WTC11 (cell line): ENCODE measurements around the gene BSN. TPM values are rescaled to one million over a fixed set of nuclear protein-coding genes. Genes with fewer than 3 reads are reported as not detected.

Experiments used
- ATAC-seq: fragments of 200-7000 bp; cut with Tn5 transposase; 2 replicates; pipeline ENCODE4 v1.10.0; 2021; ENCODE audit warnings: mild to moderate bottlenecking, moderate library complexity
- CTCF ChIA-PET: fragments of 300-600 bp; sonication (Branson Sonifier 250); formaldehyde crosslinking; loops from one replicate; lab custom pipeline; 2021; ENCODE audit warnings: antibody characterized with exemption; lab: Charles Lee
- POLR2A ChIA-PET: fragments of 350-600 bp; sonication (Branson Sonifier 250); formaldehyde crosslinking; loops from one replicate; lab custom pipeline; 2021; ENCODE audit warnings: antibody characterized with exemption; lab: Charles Lee
- DNase-seq: peaks from one replicate; pipeline ENCODE4 v3.0.0; 2021; ENCODE audit warnings: low spot score
- H3K27ac Mint-ChIP-seq: 2 replicates; pipeline ENCODE4 v1.8.0; 2021; ENCODE audit warnings: mixed read lengths
- H3K27me3 Mint-ChIP-seq: 2 replicates; pipeline ENCODE4 v1.8.0; 2021; ENCODE audit warnings: low read depth, mild to moderate bottlenecking, moderate library complexity, mixed read lengths
- H3K36me3 Mint-ChIP-seq: 2 replicates; pipeline ENCODE4 v1.8.0; 2021; ENCODE audit warnings: mixed read lengths
- H3K4me1 Mint-ChIP-seq: 2 replicates; pipeline ENCODE4 v1.8.0; 2022; ENCODE audit warnings: mixed read lengths
- H3K4me3 Mint-ChIP-seq: 2 replicates; pipeline ENCODE4 v1.8.0; 2021; ENCODE audit warnings: mild to moderate bottlenecking, moderate library complexity, mixed read lengths
- H3K9me3 Mint-ChIP-seq: 2 replicates; pipeline ENCODE4 v1.8.0; 2021; ENCODE audit warnings: mixed read lengths
- GRHL2 ChIP-seq: fragments of 250-450 bp; sonication (Bioruptor Pico); IDR thresholded peaks from 2 replicates; pipeline ENCODE4 v1.8.0; 2022; ENCODE audit warnings: mild to moderate bottlenecking, moderate library complexity; ENCODE audit not compliant: insufficient replicate concordance, severe bottlenecking
- GTF2I ChIP-seq: fragments of 250-450 bp; sonication (Bioruptor Pico); conservative IDR thresholded peaks from 2 replicates; pipeline ENCODE4 v1.4.0; 2021; ENCODE audit warnings: mild to moderate bottlenecking
- IRF2 ChIP-seq: sonication (generic); formaldehyde crosslinking; IDR thresholded peaks from 2 replicates; pipeline ENCODE4 v1.8.0; 2022; ENCODE audit warnings: low read depth, missing genetic modification reagents, borderline replicate concordance
- JUN ChIP-seq: sonication (generic); formaldehyde crosslinking; IDR thresholded peaks from 2 replicates; pipeline ENCODE4 v1.8.0; 2023; ENCODE audit warnings: mild to moderate bottlenecking, missing genetic modification reagents
- KAT7 ChIP-seq: sonication (generic); formaldehyde crosslinking; IDR thresholded peaks from 2 replicates; pipeline ENCODE4 v1.8.1; 2023; ENCODE audit warnings: missing genetic modification reagents, mild to moderate bottlenecking, borderline replicate concordance
- RELA ChIP-seq: sonication (generic); formaldehyde crosslinking; IDR thresholded peaks from 2 replicates; pipeline ENCODE4 v1.8.1; 2022; ENCODE audit warnings: missing genetic modification reagents, mild to moderate bottlenecking, borderline replicate concordance
- SOX15 ChIP-seq: fragments of 250-450 bp; sonication (Bioruptor Pico); IDR thresholded peaks from 2 replicates; pipeline ENCODE4 v1.9.0; 2021; ENCODE audit warnings: mild to moderate bottlenecking
- TEAD1 ChIP-seq: sonication (generic); formaldehyde crosslinking; IDR thresholded peaks from 2 replicates; pipeline ENCODE4 v1.8.0; 2022; ENCODE audit warnings: mild to moderate bottlenecking, missing genetic modification reagents
- TEAD4 ChIP-seq: sonication (generic); formaldehyde crosslinking; IDR thresholded peaks from 2 replicates; pipeline ENCODE4 v1.8.0; 2022; ENCODE audit warnings: mild to moderate bottlenecking, missing genetic modification reagents
- ZNF121 ChIP-seq: sonication (generic); formaldehyde crosslinking; IDR thresholded peaks from 2 replicates; pipeline ENCODE4 v1.8.0; 2023; ENCODE audit warnings: missing genetic modification reagents
- ZNF138 ChIP-seq: sonication (generic); formaldehyde crosslinking; conservative IDR thresholded peaks from 2 replicates; pipeline ENCODE4 v1.8.1; 2022; ENCODE audit warnings: mild to moderate bottlenecking, moderate library complexity, missing genetic modification reagents
- ZNF219 ChIP-seq: sonication (generic); formaldehyde crosslinking; IDR thresholded peaks from 2 replicates; pipeline ENCODE4 v1.8.0; 2023; ENCODE audit warnings: missing genetic modification reagents, mild to moderate bottlenecking, borderline replicate concordance
- ZNF396 ChIP-seq: fragments of 250-450 bp; sonication (Bioruptor Pico); IDR thresholded peaks from 2 replicates; pipeline ENCODE4 v1.8.0; 2021; ENCODE audit warnings: mild to moderate bottlenecking, moderate library complexity, borderline replicate concordance
- total RNA-seq: library from RNA; stranded (reverse); gene quantifications from 3 replicates; pipeline ENCODE4 v1.2.3, GENCODE V29; 2021
- TF ChIP-seq, protein P1 (sequence below): fragments of 200-600 bp; IDR thresholded peaks from 2 replicates; pipeline ENCODE4 v1.8.0; 2022; ENCODE audit warnings: antibody characterized with exemption
- TF ChIP-seq, protein P2 (sequence below): sonication (generic); formaldehyde crosslinking; IDR thresholded peaks from 2 replicates; pipeline ENCODE4 v1.8.1; 2022; ENCODE audit warnings: mild to moderate bottlenecking, missing genetic modification reagents, moderate library complexity, borderline replicate concordance
- TF ChIP-seq, protein P3 (sequence below): sonication (generic); formaldehyde crosslinking; IDR thresholded peaks from 2 replicates; pipeline ENCODE4 v1.8.0; 2023; ENCODE audit warnings: mild to moderate bottlenecking, missing genetic modification reagents
- TF ChIP-seq, protein P4 (sequence below): sonication (generic); formaldehyde crosslinking; IDR thresholded peaks from 2 replicates; pipeline ENCODE4 v1.8.0; 2023; ENCODE audit warnings: missing genetic modification reagents, mild to moderate bottlenecking, borderline replicate concordance
- TF ChIP-seq, protein P5 (sequence below): fragments of 250-450 bp; sonication (Bioruptor Pico); IDR thresholded peaks from 2 replicates; pipeline ENCODE4 v1.8.0; 2021; ENCODE audit warnings: mild to moderate bottlenecking
- TF ChIP-seq, protein P6 (sequence below): sonication (generic); formaldehyde crosslinking; IDR thresholded peaks from 2 replicates; pipeline ENCODE4 v1.8.1; 2022; ENCODE audit warnings: low read depth, missing genetic modification reagents, borderline replicate concordance
- TF ChIP-seq, protein P7 (sequence below): sonication (generic); formaldehyde crosslinking; IDR thresholded peaks from 2 replicates; pipeline ENCODE4 v1.8.1; 2022; ENCODE audit warnings: missing genetic modification reagents, borderline replicate concordance

Gene BSN
- total RNA-seq, 1 experiment from 2014 or later, result 2.8 TPM

DNA sequence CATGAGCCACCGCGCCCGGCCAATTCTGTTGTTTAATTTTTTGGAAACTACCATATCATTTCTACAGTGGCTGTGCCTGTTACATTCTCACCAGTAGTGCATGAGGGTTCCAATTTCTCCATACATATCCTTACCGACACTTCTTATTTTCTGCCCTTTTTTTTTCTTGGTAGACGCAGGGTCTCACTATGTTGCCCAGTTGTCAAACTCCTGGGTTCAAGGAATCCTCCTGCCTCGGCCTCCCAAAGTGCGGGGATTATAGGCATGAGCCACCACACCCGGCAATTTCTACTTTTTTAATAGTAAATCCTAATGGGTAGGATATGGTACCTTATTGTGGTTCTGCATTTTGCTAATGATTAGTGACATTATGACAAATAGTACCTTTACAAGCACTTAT is 155.6 kb downstream of the BSN start:
- TF ChIP-seq, protein P1, sequence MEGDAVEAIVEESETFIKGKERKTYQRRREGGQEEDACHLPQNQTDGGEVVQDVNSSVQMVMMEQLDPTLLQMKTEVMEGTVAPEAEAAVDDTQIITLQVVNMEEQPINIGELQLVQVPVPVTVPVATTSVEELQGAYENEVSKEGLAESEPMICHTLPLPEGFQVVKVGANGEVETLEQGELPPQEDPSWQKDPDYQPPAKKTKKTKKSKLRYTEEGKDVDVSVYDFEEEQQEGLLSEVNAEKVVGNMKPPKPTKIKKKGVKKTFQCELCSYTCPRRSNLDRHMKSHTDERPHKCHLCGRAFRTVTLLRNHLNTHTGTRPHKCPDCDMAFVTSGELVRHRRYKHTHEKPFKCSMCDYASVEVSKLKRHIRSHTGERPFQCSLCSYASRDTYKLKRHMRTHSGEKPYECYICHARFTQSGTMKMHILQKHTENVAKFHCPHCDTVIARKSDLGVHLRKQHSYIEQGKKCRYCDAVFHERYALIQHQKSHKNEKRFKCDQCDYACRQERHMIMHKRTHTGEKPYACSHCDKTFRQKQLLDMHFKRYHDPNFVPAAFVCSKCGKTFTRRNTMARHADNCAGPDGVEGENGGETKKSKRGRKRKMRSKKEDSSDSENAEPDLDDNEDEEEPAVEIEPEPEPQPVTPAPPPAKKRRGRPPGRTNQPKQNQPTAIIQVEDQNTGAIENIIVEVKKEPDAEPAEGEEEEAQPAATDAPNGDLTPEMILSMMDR, result no peak
- TF ChIP-seq KAT7 (CRISPR knock-in tag), result no peak
- TF ChIP-seq ZNF121, result peak; percentile 68; the same call in 1 of the 2 replicates
- TF ChIP-seq, protein P2, sequence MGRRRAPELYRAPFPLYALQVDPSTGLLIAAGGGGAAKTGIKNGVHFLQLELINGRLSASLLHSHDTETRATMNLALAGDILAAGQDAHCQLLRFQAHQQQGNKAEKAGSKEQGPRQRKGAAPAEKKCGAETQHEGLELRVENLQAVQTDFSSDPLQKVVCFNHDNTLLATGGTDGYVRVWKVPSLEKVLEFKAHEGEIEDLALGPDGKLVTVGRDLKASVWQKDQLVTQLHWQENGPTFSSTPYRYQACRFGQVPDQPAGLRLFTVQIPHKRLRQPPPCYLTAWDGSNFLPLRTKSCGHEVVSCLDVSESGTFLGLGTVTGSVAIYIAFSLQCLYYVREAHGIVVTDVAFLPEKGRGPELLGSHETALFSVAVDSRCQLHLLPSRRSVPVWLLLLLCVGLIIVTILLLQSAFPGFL (CRISPR knock-in tag), result no peak
- H3K27me3 Mint-ChIP-seq, result no peaks in the 10 kb centered on the region
- H3K4me1 Mint-ChIP-seq, result no peaks in the 10 kb centered on the region
- POLR2A ChIA-PET, result no interaction called here
- no peaks in the 10 kb centered on the region for H3K9me3 Mint-ChIP-seq
- no peak overlapping the region for H3K4me3 Mint-ChIP-seq
- H3K36me3 Mint-ChIP-seq, result no peaks in the 10 kb centered on the region; the same call in 1 of the 2 replicates
- DNase-seq, result no peak
- ATAC-seq, result no peak
- CTCF ChIA-PET, result no interaction called here
- no peak overlapping the region for H3K27ac Mint-ChIP-seq

DNA sequence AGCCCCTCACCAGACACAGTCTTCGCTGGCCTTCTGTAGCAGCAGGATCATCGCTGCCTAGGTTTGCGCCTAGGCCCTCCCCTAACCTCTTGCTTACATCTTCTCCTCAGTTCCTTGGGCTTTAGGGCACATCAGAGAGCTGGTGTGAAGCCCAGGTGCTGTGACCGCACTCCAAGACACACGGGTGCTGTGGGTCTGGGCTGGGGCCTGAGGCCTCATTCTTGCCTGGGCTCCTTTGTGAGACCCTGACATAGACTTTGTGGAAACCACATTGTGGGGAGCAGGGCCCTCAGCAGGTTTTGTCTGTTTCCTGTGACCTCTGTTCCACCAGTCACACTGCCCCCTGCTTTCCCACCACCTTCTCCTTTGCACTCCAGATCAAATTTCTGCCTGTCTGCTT is 157.2 kb downstream of the BSN start:
- no peaks in the 10 kb centered on the region; the same call in 1 of the 2 replicates for H3K36me3 Mint-ChIP-seq
- H3K27me3 Mint-ChIP-seq, result no peaks in the 10 kb centered on the region
- DNase-seq (no peak), ATAC-seq (no peak)
- no peaks in the 10 kb centered on the region for H3K9me3 Mint-ChIP-seq
- no peaks in the 10 kb centered on the region for H3K4me1 Mint-ChIP-seq
- peak overlapping the region; percentile 30; the same call in 1 of the 2 replicates for H3K27ac Mint-ChIP-seq
- ChIA-PET POLR2A (no interaction called here), CTCF (interaction anchor here (0.8 to 3.3 kb wide), 2 partner anchors 9 to 128 kb away, joined by 5 to 49 read pairs; no protein-coding TSS in a partner anchor)
- H3K4me3 Mint-ChIP-seq, result no peak overlapping the region
- TF ChIP-seq, protein P3, sequence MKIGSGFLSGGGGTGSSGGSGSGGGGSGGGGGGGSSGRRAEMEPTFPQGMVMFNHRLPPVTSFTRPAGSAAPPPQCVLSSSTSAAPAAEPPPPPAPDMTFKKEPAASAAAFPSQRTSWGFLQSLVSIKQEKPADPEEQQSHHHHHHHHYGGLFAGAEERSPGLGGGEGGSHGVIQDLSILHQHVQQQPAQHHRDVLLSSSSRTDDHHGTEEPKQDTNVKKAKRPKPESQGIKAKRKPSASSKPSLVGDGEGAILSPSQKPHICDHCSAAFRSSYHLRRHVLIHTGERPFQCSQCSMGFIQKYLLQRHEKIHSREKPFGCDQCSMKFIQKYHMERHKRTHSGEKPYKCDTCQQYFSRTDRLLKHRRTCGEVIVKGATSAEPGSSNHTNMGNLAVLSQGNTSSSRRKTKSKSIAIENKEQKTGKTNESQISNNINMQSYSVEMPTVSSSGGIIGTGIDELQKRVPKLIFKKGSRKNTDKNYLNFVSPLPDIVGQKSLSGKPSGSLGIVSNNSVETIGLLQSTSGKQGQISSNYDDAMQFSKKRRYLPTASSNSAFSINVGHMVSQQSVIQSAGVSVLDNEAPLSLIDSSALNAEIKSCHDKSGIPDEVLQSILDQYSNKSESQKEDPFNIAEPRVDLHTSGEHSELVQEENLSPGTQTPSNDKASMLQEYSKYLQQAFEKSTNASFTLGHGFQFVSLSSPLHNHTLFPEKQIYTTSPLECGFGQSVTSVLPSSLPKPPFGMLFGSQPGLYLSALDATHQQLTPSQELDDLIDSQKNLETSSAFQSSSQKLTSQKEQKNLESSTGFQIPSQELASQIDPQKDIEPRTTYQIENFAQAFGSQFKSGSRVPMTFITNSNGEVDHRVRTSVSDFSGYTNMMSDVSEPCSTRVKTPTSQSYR (CRISPR knock-in tag), result no peak
- TF ChIP-seq GTF2I (CRISPR knock-in tag) (no peak), IRF2 (CRISPR knock-in tag) (no peak), ZNF396 (no peak), ZNF219 (CRISPR knock-in tag) (no peak), SOX15 (CRISPR knock-in tag) (no peak), ZNF138 (CRISPR knock-in tag) (no peak), JUN (no peak), TEAD1 (CRISPR knock-in tag) (no peak), GRHL2 (CRISPR knock-in tag) (no peak), TEAD4 (CRISPR knock-in tag) (no peak), ZNF121 (no peak), RELA (CRISPR knock-in tag) (no peak)
- TF ChIP-seq, protein P4, sequence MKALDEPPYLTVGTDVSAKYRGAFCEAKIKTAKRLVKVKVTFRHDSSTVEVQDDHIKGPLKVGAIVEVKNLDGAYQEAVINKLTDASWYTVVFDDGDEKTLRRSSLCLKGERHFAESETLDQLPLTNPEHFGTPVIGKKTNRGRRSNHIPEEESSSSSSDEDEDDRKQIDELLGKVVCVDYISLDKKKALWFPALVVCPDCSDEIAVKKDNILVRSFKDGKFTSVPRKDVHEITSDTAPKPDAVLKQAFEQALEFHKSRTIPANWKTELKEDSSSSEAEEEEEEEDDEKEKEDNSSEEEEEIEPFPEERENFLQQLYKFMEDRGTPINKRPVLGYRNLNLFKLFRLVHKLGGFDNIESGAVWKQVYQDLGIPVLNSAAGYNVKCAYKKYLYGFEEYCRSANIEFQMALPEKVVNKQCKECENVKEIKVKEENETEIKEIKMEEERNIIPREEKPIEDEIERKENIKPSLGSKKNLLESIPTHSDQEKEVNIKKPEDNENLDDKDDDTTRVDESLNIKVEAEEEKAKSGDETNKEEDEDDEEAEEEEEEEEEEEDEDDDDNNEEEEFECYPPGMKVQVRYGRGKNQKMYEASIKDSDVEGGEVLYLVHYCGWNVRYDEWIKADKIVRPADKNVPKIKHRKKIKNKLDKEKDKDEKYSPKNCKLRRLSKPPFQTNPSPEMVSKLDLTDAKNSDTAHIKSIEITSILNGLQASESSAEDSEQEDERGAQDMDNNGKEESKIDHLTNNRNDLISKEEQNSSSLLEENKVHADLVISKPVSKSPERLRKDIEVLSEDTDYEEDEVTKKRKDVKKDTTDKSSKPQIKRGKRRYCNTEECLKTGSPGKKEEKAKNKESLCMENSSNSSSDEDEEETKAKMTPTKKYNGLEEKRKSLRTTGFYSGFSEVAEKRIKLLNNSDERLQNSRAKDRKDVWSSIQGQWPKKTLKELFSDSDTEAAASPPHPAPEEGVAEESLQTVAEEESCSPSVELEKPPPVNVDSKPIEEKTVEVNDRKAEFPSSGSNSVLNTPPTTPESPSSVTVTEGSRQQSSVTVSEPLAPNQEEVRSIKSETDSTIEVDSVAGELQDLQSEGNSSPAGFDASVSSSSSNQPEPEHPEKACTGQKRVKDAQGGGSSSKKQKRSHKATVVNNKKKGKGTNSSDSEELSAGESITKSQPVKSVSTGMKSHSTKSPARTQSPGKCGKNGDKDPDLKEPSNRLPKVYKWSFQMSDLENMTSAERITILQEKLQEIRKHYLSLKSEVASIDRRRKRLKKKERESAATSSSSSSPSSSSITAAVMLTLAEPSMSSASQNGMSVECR (CRISPR knock-in tag), result no peak
- TF ChIP-seq, protein P5, sequence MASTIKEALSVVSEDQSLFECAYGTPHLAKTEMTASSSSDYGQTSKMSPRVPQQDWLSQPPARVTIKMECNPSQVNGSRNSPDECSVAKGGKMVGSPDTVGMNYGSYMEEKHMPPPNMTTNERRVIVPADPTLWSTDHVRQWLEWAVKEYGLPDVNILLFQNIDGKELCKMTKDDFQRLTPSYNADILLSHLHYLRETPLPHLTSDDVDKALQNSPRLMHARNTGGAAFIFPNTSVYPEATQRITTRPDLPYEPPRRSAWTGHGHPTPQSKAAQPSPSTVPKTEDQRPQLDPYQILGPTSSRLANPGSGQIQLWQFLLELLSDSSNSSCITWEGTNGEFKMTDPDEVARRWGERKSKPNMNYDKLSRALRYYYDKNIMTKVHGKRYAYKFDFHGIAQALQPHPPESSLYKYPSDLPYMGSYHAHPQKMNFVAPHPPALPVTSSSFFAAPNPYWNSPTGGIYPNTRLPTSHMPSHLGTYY (CRISPR knock-in tag), result no peak
- TF ChIP-seq, protein P6, sequence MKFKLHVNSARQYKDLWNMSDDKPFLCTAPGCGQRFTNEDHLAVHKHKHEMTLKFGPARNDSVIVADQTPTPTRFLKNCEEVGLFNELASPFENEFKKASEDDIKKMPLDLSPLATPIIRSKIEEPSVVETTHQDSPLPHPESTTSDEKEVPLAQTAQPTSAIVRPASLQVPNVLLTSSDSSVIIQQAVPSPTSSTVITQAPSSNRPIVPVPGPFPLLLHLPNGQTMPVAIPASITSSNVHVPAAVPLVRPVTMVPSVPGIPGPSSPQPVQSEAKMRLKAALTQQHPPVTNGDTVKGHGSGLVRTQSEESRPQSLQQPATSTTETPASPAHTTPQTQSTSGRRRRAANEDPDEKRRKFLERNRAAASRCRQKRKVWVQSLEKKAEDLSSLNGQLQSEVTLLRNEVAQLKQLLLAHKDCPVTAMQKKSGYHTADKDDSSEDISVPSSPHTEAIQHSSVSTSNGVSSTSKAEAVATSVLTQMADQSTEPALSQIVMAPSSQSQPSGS, result no peak
- TF ChIP-seq, protein P7, sequence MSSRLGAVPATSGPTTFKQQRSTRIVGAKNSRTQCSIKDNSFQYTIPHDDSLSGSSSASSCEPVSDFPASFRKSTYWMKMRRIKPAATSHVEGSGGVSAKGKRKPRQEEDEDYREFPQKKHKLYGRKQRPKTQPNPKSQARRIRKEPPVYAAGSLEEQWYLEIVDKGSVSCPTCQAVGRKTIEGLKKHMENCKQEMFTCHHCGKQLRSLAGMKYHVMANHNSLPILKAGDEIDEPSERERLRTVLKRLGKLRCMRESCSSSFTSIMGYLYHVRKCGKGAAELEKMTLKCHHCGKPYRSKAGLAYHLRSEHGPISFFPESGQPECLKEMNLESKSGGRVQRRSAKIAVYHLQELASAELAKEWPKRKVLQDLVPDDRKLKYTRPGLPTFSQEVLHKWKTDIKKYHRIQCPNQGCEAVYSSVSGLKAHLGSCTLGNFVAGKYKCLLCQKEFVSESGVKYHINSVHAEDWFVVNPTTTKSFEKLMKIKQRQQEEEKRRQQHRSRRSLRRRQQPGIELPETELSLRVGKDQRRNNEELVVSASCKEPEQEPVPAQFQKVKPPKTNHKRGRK (CRISPR knock-in tag), result no peak
